Lung (tissue), 16 donors: ENCODE data around the gene NLRP12. TPM values are rescaled to one million over a fixed set of nuclear protein-coding genes. Genes with fewer than 3 reads are reported as not detected.
A peak's percentile ranks its signal among the peaks of the same experiment; 100 is the strongest.

Experiments
- ATAC-seq: fragments of 200-7000 bp; cut with Tn5 transposase; one replicate; pipeline ENCODE4 v1.9.1; 2020; ENCODE audit warnings: moderate number of reproducible peaks; ENCODE audit not compliant: insufficient read depth, low FRiP score
- DNase-seq, 3 donors: peaks; one replicate each; pipeline ENCODE4 v3.0.0-alpha.2; 2013 to 2017
- H3K27ac ChIP-seq, 2 donors: one replicate each; pipeline ENCODE4 v1.5.1; 2013; ENCODE audit warnings: mild to moderate bottlenecking in 2 of 2, moderate library complexity in 2 of 2, control low read depth in 1 of 2, inconsistent platforms in 1 of 2, low read depth in 1 of 2, low read length in 1 of 2
- H3K27me3 ChIP-seq, 3 donors: one replicate each; pipeline ENCODE4 v1.5.1; 2013; ENCODE audit warnings: low read length in 2 of 3; ENCODE audit not compliant: control insufficient read depth in 3 of 3, insufficient read depth in 3 of 3
- H3K36me3 ChIP-seq, 4 donors: one replicate each; pipeline ENCODE4 v1.5.1; 2013; ENCODE audit warnings: low read length in 4 of 4, mild to moderate bottlenecking in 1 of 4, moderate library complexity in 1 of 4; ENCODE audit not compliant: control insufficient read depth in 4 of 4, insufficient read depth in 4 of 4
- H3K4me1 ChIP-seq, 5 donors: one replicate each; pipeline ENCODE4 v1.5.1; 2013; ENCODE audit warnings: low read length in 5 of 5, mild to moderate bottlenecking in 2 of 5, moderate library complexity in 1 of 5; ENCODE audit not compliant: control insufficient read depth in 5 of 5, insufficient read depth in 5 of 5
- H3K4me3 ChIP-seq: one replicate; pipeline ENCODE4 v1.5.1; 2013; ENCODE audit warnings: mild to moderate bottlenecking, control low read depth, moderate library complexity
- H3K9ac ChIP-seq, 2 donors: one replicate each; pipeline ENCODE4 v1.5.1; 2013; ENCODE audit warnings: low read length in 2 of 2, control low read depth in 1 of 2; ENCODE audit not compliant: insufficient read depth in 1 of 2
- H3K9me3 ChIP-seq, 4 donors: one replicate each; pipeline ENCODE4 v1.5.1; 2013; ENCODE audit warnings: low read length in 3 of 4, mild to moderate bottlenecking in 1 of 4, moderate library complexity in 1 of 4; ENCODE audit not compliant: control insufficient read depth in 4 of 4, insufficient read depth in 3 of 4
- WGBS, 2 donors: extraction: QIAGEN DNeasy Blood & Tissue Kit; methylation state at CpG; one replicate each; pipeline ENCODE4 v1.1.7; 2013; 5-methylcytosine and 5-hydroxymethylcytosine counted together
- long read RNA-seq, 5 donors: transcript quantifications; one replicate each; lab custom pipeline, GENCODE V29; 2026
- polyA plus RNA-seq, 2 donors: library from polyadenylated mRNA; stranded (reverse); fragments of 200-250 nt; gene quantifications; one replicate each; pipeline ENCODE4 v1.2.1, GENCODE V29; 2013
- total RNA-seq, 2 donors: library from RNA; depleted of rRNA in 1 of 2; stranded (reverse); fragments of >200 nt in 1 of 2; gene quantifications; one replicate each; pipeline ENCODE4 v1.2.1, GENCODE V29; 2014 to 2021
- TF ChIP-seq, protein P1 (sequence below): IDR thresholded peaks from 2 replicates; pipeline ENCODE4 v1.5.1; 2012; ENCODE audit warnings: mild to moderate bottlenecking; ENCODE audit errors: control extremely low read depth, extremely low read depth
- donor health status: control.
- donor health status: control.
- donor health status: Bipolar disorder and iron deficiency.
- donor health status: healthy.
- donor health status: DM: yes; HTN: yes; CAD: no.

The NLRP12 gene, protein sequence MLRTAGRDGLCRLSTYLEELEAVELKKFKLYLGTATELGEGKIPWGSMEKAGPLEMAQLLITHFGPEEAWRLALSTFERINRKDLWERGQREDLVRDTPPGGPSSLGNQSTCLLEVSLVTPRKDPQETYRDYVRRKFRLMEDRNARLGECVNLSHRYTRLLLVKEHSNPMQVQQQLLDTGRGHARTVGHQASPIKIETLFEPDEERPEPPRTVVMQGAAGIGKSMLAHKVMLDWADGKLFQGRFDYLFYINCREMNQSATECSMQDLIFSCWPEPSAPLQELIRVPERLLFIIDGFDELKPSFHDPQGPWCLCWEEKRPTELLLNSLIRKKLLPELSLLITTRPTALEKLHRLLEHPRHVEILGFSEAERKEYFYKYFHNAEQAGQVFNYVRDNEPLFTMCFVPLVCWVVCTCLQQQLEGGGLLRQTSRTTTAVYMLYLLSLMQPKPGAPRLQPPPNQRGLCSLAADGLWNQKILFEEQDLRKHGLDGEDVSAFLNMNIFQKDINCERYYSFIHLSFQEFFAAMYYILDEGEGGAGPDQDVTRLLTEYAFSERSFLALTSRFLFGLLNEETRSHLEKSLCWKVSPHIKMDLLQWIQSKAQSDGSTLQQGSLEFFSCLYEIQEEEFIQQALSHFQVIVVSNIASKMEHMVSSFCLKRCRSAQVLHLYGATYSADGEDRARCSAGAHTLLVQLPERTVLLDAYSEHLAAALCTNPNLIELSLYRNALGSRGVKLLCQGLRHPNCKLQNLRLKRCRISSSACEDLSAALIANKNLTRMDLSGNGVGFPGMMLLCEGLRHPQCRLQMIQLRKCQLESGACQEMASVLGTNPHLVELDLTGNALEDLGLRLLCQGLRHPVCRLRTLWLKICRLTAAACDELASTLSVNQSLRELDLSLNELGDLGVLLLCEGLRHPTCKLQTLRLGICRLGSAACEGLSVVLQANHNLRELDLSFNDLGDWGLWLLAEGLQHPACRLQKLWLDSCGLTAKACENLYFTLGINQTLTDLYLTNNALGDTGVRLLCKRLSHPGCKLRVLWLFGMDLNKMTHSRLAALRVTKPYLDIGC
- 1 to 10 TPM; 1.8 to 9.8 TPM for total RNA-seq
- polyA plus RNA-seq, result 10 to 100 TPM in 1 of 2 donors, 1 to 10 TPM in 1; 1.1 to 11.5 TPM
- long read RNA-seq, donor 1, result 0 reads
- long read RNA-seq, donor 2, result 0 reads
- long read RNA-seq, donor 3, result 0 reads
- long read RNA-seq, donor 4, partial matches to known transcripts, result 10 of 19 reads
- long read RNA-seq, donor 4, other reads (novel, unspliced or antisense), result 9 of 19 reads
- long read RNA-seq, donor 5, result 0 reads

DNA sequence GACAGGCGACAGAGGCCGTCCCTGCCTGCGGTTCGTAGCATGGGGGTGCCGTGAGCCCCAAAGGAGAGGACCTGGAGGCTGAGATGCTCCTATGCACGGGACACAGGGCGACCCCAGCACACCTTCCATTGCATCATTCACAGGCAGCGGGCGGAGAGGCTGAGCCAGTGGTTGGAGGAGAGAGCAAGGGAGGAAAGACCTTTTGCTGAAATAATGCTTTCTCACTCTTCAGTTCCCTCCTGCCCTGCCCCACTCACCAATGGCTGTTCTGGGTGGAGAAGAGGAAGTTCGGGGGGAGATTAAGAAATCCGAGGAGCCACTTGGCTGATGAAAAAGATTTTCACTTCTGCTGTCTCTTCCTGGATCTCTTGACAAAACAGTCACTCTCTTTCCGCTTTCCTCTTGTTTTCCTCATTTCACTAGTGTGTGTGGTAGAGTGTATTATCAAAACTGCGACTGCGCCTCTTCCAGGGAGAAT is at the start of gene NLRP12:
TSS of gene NLRP12 (minus strand) at position 181 of the 478 bp plus-strand sequence. CDS start at position 41, 140 bp downstream.
- ATAC-seq, result peak; percentile 62
- DNase-seq, result peak in 1 of 3 donors; percentile 12
- no peaks in the 10 kb centered on the region for H3K27me3 ChIP-seq
- no peaks in the 10 kb centered on the region for H3K4me1 ChIP-seq
- no peaks in the 10 kb centered on the region for H3K36me3 ChIP-seq
- WGBS, 2 donors, result 33 to 49% methylated on average over 14 of the region's 14 CpGs
- TF ChIP-seq, protein P1, sequence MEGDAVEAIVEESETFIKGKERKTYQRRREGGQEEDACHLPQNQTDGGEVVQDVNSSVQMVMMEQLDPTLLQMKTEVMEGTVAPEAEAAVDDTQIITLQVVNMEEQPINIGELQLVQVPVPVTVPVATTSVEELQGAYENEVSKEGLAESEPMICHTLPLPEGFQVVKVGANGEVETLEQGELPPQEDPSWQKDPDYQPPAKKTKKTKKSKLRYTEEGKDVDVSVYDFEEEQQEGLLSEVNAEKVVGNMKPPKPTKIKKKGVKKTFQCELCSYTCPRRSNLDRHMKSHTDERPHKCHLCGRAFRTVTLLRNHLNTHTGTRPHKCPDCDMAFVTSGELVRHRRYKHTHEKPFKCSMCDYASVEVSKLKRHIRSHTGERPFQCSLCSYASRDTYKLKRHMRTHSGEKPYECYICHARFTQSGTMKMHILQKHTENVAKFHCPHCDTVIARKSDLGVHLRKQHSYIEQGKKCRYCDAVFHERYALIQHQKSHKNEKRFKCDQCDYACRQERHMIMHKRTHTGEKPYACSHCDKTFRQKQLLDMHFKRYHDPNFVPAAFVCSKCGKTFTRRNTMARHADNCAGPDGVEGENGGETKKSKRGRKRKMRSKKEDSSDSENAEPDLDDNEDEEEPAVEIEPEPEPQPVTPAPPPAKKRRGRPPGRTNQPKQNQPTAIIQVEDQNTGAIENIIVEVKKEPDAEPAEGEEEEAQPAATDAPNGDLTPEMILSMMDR, result no peak
- H3K27ac ChIP-seq, result peak within 1 kb of the TSS in 1 of 2 donors; percentile 23
- no peak within 1 kb of the TSS for H3K4me3 ChIP-seq
- no peaks in the 10 kb centered on the region for H3K9me3 ChIP-seq
- H3K9ac ChIP-seq, result no peak within 1 kb of the TSS

DNA sequence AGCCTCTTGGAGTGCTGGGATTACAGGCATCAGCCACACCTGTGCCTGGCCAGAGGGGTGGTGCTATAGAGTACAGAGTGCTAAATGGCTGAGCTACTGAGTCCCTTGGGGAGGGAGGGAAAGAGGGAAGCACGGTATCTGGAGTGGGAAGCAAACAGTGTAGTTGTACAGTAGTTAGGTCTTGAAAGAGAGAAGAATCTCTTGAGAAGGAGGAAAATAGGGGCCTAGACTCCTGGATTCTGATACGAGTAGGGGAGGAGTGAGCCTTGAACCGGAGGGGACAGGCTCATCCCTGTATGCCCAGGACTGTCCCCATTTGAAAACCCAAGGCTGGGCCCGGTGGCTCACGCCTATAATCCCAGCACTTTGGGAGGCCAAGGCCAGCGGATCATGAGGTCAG is 48.6 kb upstream of the NLRP12 start:
- no peaks in the 10 kb centered on the region for H3K27me3 ChIP-seq
- H3K27ac ChIP-seq, result no peak overlapping the region
- peaks cover 14 to 25% (median 21%) of the 10 kb centered on the region in 4 donors for H3K36me3 ChIP-seq
- DNase-seq (no peak), ATAC-seq (no peak)
- peaks cover 0 to 10% (median 0%) of the 10 kb centered on the region in 5 donors for H3K4me1 ChIP-seq
- WGBS, 2 donors, result 78 to 85% methylated on average over 6 of the region's 6 CpGs
- no peak overlapping the region for H3K9ac ChIP-seq
- no peaks in the 10 kb centered on the region for H3K9me3 ChIP-seq
- no peak overlapping the region for H3K4me3 ChIP-seq
- TF ChIP-seq, protein P1, result no peak

DNA sequence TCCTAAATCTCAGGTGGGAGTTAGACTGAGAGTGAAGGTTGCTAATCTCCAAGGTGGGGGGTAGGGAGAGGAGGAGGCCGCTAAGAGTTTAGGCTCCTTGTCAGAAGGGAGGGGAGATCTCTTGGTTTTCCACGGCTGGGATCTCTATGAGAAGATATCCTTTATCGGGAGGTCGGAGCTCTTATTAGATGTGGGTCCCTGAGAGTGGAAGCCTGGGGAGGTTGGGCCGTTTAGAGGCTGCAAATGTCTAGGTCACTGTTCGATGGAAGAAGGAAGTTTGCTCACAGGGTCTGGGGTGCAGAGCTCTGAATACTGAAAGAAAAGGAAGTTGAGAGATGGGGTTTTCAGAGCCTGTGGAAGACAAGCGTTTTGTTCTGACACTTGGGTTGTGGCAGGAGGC is 47.3 kb upstream of the NLRP12 start:
- no peaks in the 10 kb centered on the region for H3K27me3 ChIP-seq
- TF ChIP-seq, protein P1, result no peak
- H3K36me3 ChIP-seq, result peaks cover 14 to 23% (median 19%) of the 10 kb centered on the region in 4 donors
- DNase-seq, result no peak
- ATAC-seq, result no peak
- H3K27ac ChIP-seq, result peak overlapping the region in 1 of 2 donors; percentile 24
- no peak overlapping the region for H3K9ac ChIP-seq
- 24 to 59% methylated on average over 7 of the region's 7 CpGs for WGBS, 2 donors
- peaks cover 0 to 16% (median 5%) of the 10 kb centered on the region in 5 donors for H3K4me1 ChIP-seq
- H3K4me3 ChIP-seq, result no peak overlapping the region
- no peaks in the 10 kb centered on the region for H3K9me3 ChIP-seq
